KMS-11 (cell line): ENCODE measurements around the gene DRAP1.

Experiments
- H2AFZ ChIP-seq: fragments of 200-600 bp; sonication (generic); 2 replicates; pipeline ENCODE4 v1.6.1; 2016; ENCODE audit warnings: antibody characterized with exemption, mixed run types, low read depth
- H3K27ac ChIP-seq: fragments of 200-600 bp; sonication (generic); 2 replicates; pipeline ENCODE4 v1.6.1; 2016; ENCODE audit warnings: mild to moderate bottlenecking, mixed run types
- H3K27me3 ChIP-seq: fragments of 200-600 bp; sonication (generic); 2 replicates; pipeline ENCODE4 v1.6.1; 2017; ENCODE audit warnings: mild to moderate bottlenecking, low read depth, mixed run types, moderate library complexity; ENCODE audit not compliant: insufficient read depth
- H3K36me3 ChIP-seq: fragments of 200-600 bp; sonication (generic); 2 replicates; pipeline ENCODE4 v1.6.1; 2017; ENCODE audit warnings: mild to moderate bottlenecking, mixed run types; ENCODE audit not compliant: insufficient read depth
- H3K4me1 ChIP-seq: fragments of 200-600 bp; sonication (generic); 2 replicates; pipeline ENCODE4 v1.6.1; 2016; ENCODE audit warnings: mild to moderate bottlenecking, low read depth, mixed run types; ENCODE audit not compliant: poor library complexity, severe bottlenecking
- H3K4me2 ChIP-seq: fragments of 200-600 bp; sonication (generic); 2 replicates; pipeline ENCODE4 v1.7.0; 2016; ENCODE audit warnings: mild to moderate bottlenecking, mixed run types
- H3K4me3 ChIP-seq: fragments of 200-600 bp; sonication (generic); IDR thresholded peaks from 2 replicates; pipeline ENCODE4 v1.6.1; 2017; ENCODE audit warnings: low read depth, low read length, mixed read lengths; ENCODE audit not compliant: insufficient read depth
- H3K79me2 ChIP-seq: fragments of 200-600 bp; sonication (generic); 2 replicates; pipeline ENCODE4 v1.6.1; 2016; ENCODE audit warnings: low read depth, mixed run types; ENCODE audit not compliant: insufficient read depth
- H3K9ac ChIP-seq: fragments of 200-600 bp; sonication (generic); 2 replicates; pipeline ENCODE4 v1.6.1; 2016; ENCODE audit warnings: mild to moderate bottlenecking, mixed run types
- H4K20me1 ChIP-seq: fragments of 200-600 bp; sonication (generic); 2 replicates; pipeline ENCODE4 v1.6.1; 2016; ENCODE audit warnings: mild to moderate bottlenecking, mixed run types; ENCODE audit not compliant: insufficient read depth
- CTCF ChIP-seq: fragments of 200-600 bp; sonication (generic); conservative IDR thresholded peaks from 2 replicates; pipeline ENCODE4 v1.6.1; 2017; ENCODE audit warnings: low read depth, mild to moderate bottlenecking, antibody characterized with exemption, low read length, moderate library complexity, mixed read lengths

DRAP1 gene

GRCh38 chr11:65954771-65955170, 35.5 kb downstream of the DRAP1 start:
- H4K20me1 ChIP-seq = no peaks in the 10 kb centered on the region
- H3K4me3 ChIP-seq = no peak overlapping the region
- no peaks in the 10 kb centered on the region for H3K36me3 ChIP-seq
- H3K4me2 ChIP-seq = no peak overlapping the region
- H3K9ac ChIP-seq = no peak overlapping the region
- no peak for TF ChIP-seq CTCF
- H3K79me2 ChIP-seq = no peaks in the 10 kb centered on the region
- no peak overlapping the region for H2AFZ ChIP-seq
- H3K4me1 ChIP-seq = peaks cover 13% of the 10 kb centered on the region
- no peak overlapping the region for H3K27ac ChIP-seq
- H3K27me3 ChIP-seq = no peaks in the 10 kb centered on the region

- Histone ChIP-seq H4K20me1 (0 out of 2 replicates have a peak, but pooled peaks cover 3% of the 10 kb centered on the region), H3K4me1 (peaks cover 29% of the 10 kb centered on the region), H2AFZ (no peak overlapping the region), H3K27ac (no peak overlapping the region), H3K79me2 (peaks cover 15% of the 10 kb centered on the region), H3K36me3 (no peaks in the 10 kb centered on the region), H3K4me2 (no peak overlapping the region), H3K27me3 (no peaks in the 10 kb centered on the region), H3K4me3 (no peak overlapping the region), H3K9ac (no peak overlapping the region)
- no peak for TF ChIP-seq CTCF
These were observed 39.1 kb downstream of the DRAP1 start for GRCh38 chr11:65958291-65958690.

GRCh38 chr11:65958774-65959420, 39.7 kb downstream of the DRAP1 start:
- TF ChIP-seq CTCF = no peak
- Histone ChIP-seq H3K36me3 (no peaks in the 10 kb centered on the region), H3K4me3 (no peak overlapping the region), H3K79me2 (peaks cover 21% of the 10 kb centered on the region), H3K27me3 (no peaks in the 10 kb centered on the region), H4K20me1 (0 out of 2 replicates have a peak, but pooled peaks cover 3% of the 10 kb centered on the region), H3K27ac (no peak overlapping the region), H3K4me1 (peaks cover 35% of the 10 kb centered on the region), H3K9ac (no peak overlapping the region), H2AFZ (no peak overlapping the region), H3K4me2 (no peak overlapping the region)

- Histone ChIP-seq H3K4me3 (no peak overlapping the region), H3K4me1 (peaks cover 36% of the 10 kb centered on the region), H3K9ac (peak overlapping the region; percentile 83; the same call in 1 of the 2 replicates), H3K27me3 (no peaks in the 10 kb centered on the region), H3K36me3 (no peaks in the 10 kb centered on the region), H2AFZ (peak overlapping the region; percentile 73), H4K20me1 (0 out of 2 replicates have a peak, but pooled peaks cover 3% of the 10 kb centered on the region), H3K27ac (peak overlapping the region; percentile 72), H3K79me2 (peaks cover 27% of the 10 kb centered on the region), H3K4me2 (peak overlapping the region; percentile 85)
- no peak for TF ChIP-seq CTCF
These were observed 41.6 kb downstream of the DRAP1 start for GRCh38 chr11:65960824-65961266.
